GM10248 (cell line): Measurements from ENCODE around the gene PGLYRP3.
A peak's percentile ranks its signal among the peaks of the same experiment; 100 is the strongest.

Source experiments
- CTCF ChIA-PET: fragments of 300-600 bp; sonication (Branson Sonifier 250); formaldehyde crosslinking; extraction: SDS; loops from one replicate; lab custom pipeline; 2021; ENCODE audit warnings: antibody characterized with exemption; lab: Yijun Ruan, JAX
- POLR2A ChIA-PET: fragments of 350-650 bp; sonication (Branson Sonifier 250); formaldehyde crosslinking; extraction: SDS; loops from one replicate; lab custom pipeline; 2020; ENCODE audit warnings: antibody characterized with exemption; lab: Yijun Ruan, JAX
- DNase-seq: peaks from one replicate; pipeline ENCODE4 v3.0.0; 2012; ENCODE audit errors: extremely low spot score
- CTCF ChIP-seq: IDR thresholded peaks from 2 replicates; pipeline ENCODE4 v1.5.1; 2012; ENCODE audit warnings: mild to moderate bottlenecking, low read depth; ENCODE audit errors: extremely low read depth, missing control alignments, control extremely low read depth

Gene PGLYRP3

GRCh38 chr1:153359241-153359640 is 46.5 kb upstream of the PGLYRP3 start:
- CTCF ChIA-PET, result interaction anchor here (1.6 to 1.9 kb wide), 2 partner anchors 107 to 136 kb away, joined by 5 read pairs; no protein-coding TSS in a partner anchor
- no peak for TF ChIP-seq CTCF

GRCh38 chr1:153358691-153358975 is 45.9 kb upstream of the PGLYRP3 start:
- ChIA-PET CTCF (interaction anchor here (1.0 to 11.2 kb wide), 3 partner anchors 107 to 210 kb away, joined by 3 to 331 read pairs (median 5); no protein-coding TSS in a partner anchor), POLR2A (no interaction called here)
- DNase-seq, result no peak
- TF ChIP-seq CTCF, result no peak

More at GRCh38 chr1:153359241-153359640, 46.5 kb upstream of the PGLYRP3 start:
- DNase-seq, result no peak
- POLR2A ChIA-PET, result no interaction called here

GRCh38 chr1:153357853-153358690 is 45.3 kb upstream of the PGLYRP3 start, which contains the start of gene S100A9:
S100A9 (plus strand) TSS chr1:153357854; CDS start chr1:153358284, 430 bp downstream.
- no peak for TF ChIP-seq CTCF
- ChIA-PET CTCF (interaction anchor here (0.9 to 11.2 kb wide), 8 partner anchors 10 to 210 kb away, joined by 3 to 331 read pairs (median 3); partner anchors contain the start of gene PGLYRP4), POLR2A (no interaction called here)
- DNase-seq, result no peak

- DNase-seq, result peak; percentile 14
- no peak for TF ChIP-seq CTCF
- POLR2A ChIA-PET, result no interaction called here
- CTCF ChIA-PET, result interaction anchor here (0.9 to 11.2 kb wide), 11 partner anchors 9 to 211 kb away, joined by 3 to 331 read pairs (median 3); partner anchors contain the start of gene PGLYRP4
Measured at GRCh38 chr1:153357076-153357852, 44.5 kb upstream of the PGLYRP3 start.

- CTCF ChIA-PET, result interaction anchor here (1.0 to 11.2 kb wide), 11 partner anchors 10 to 153 kb away, joined by 3 to 331 read pairs (median 8); no protein-coding TSS in a partner anchor
- POLR2A ChIA-PET, result no interaction called here
- TF ChIP-seq CTCF, result no peak
- no peak for DNase-seq
Measured at GRCh38 chr1:153356392-153357075, 43.8 kb upstream of the PGLYRP3 start.

GRCh38 chr1:153355445-153356071 is 42.8 kb upstream of the PGLYRP3 start:
- DNase-seq, result peak; percentile 61
- POLR2A ChIA-PET, result no interaction called here
- CTCF ChIA-PET, result interaction anchor here (0.9 to 11.2 kb wide), 21 partner anchors 9 to 272 kb away, joined by 3 to 331 read pairs (median 5); partner anchors contain the start of genes S100A12, S100A13 and S100A8
- TF ChIP-seq CTCF, result peak; percentile 72
